Right hindlimb (tissue), 1 donor: ENCODE measurements around the gene KRTAP9-2.
A peak's percentile ranks its signal among the peaks of the same experiment; 100 is the strongest.
"Not testable (repeated sequence)": the region's sequence is repeated elsewhere in the genome, so short reads cannot be mapped to it uniquely, and the experiment has no call there.

Source experiments
- DNase-seq: peaks from one replicate; pipeline ENCODE4 v3.0.0-alpha.2; 2018

Gene KRTAP9-2, protein sequence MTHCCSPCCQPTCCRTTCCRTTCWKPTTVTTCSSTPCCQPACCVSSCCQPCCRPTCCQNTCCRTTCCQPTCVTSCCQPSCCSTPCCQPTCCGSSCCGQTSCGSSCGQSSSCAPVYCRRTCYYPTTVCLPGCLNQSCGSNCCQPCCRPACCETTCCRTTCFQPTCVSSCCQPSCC

GRCh38 chr17:41226598-41227095, at the start of gene KRTAP9-2:
Gene KRTAP9-2 (plus strand): TSS chr17:41226648. CDS start chr17:41226655, 7 bp downstream.
- not testable (repeated sequence) for DNase-seq

DNA sequence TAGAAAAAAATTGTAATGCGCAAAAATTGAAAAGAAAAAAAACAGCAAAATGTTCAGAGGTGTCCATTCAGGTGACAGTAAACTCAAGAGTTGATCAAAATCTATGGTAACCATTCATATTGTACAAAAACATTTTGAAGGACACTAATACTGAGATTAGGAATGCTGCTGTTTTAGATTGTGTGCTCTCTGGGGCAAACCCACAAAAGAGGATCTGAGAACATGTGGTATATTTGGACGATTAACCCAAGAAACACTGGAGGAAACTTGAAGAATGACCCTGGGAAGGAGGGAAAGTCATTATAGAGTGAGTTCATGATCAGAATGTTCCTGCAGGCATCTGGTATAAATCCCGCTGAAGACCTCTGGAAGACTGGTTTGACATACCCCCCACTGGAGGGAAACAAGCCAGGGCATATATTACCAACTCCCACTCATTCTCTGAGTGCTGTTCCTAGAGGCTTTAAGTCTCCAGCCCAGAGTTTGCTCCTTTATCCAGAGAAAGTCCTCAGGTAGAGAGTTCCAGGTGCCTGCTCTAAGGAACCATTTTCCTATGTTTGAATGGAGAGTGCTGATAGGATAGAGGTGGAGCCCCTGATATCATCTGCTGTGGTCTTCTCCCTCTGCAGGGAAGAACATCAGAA, 49.6 kb upstream of the KRTAP9-2 start:
- DNase-seq: no peak

DNA sequence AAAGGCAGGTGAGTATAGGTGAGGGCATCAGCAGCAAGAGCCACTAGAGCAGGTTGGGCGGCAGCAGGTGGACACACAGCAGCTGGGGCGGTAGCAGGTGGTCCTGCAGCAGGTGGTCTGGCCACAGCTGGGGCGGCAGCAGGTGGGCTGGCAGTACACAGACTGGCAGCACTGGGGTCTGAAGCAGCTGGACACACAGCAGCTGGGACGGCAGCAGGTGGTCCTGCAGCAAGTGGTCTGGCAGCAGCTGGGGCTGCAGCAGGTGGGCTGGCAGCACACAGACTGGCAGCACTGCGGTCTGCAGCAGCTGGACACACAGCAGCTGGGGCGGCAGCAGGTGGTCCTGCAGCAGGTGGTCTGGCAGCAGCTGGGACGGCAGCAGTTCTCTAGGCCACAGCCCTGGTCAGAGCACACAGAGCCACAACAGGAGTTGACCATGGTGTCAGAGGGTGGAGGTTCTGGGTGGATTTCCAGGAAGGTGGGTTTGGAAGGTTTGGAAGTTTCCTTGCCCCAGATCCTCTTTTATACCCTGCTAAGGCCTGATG, 48.6 kb upstream of the KRTAP9-2 start, which contains the start of gene KRTAP4-2:
Gene KRTAP4-2 (minus strand): TSS at position 495 of the 545 bp plus-strand sequence. CDS start 57 bp downstream, at position 438.
- no peak for DNase-seq

DNA sequence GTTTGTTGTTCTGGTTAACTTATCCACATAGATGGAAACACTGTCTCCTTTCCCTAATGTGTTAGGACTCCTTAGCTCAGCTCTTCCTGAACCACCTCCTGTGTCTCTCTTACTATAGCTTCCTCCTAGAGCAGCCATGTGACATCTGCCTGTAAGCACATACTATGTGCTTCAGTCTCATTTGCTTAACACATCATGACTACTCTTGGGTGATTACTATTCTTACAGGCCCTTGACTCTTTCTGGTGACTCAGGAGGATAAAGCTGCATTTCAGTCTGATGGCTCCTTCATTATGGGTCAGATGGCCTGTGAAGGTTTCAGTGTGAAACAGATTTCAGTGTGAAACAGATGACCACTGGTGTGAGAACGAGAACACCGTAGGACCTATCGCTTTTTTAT, 48.1 kb upstream of the KRTAP9-2 start:
- DNase-seq: no peak

DNA sequence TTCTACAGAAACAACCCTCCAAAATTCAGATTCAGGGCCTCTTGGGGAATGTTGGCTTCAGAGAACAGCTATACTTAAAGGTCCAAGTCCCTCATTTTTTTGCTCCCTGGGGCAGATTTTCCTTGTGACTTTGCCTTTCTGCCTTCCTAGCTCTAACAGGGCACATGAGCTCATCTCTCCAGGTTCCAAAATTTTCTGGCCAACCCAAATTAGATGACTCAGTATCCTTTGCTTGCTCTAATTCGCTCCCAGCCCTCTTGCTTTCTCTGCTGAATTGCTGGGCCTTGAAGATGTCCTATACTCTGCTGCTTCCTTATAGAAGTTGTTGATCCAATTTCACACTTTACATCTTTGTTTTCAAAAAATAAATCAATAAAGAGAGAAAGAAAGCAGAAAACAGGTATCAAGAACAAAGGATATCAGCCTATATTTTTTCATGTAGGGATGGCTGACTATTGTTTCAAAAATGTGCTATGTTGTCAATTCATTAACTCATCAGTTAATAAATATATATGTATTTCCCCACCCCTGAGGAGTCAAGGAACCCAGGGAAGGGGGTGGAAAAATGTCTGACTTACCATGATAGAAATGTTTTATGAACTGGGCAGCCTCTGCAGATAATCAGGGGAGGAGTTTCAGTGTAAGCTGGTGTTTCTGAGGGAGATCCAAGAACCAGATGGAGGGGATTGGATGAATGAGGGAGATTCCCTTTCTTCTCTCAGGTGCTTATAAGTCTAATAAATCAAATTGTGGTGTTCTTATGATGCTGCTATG, 47.4 kb upstream of the KRTAP9-2 start:
- no peak for DNase-seq

DNA sequence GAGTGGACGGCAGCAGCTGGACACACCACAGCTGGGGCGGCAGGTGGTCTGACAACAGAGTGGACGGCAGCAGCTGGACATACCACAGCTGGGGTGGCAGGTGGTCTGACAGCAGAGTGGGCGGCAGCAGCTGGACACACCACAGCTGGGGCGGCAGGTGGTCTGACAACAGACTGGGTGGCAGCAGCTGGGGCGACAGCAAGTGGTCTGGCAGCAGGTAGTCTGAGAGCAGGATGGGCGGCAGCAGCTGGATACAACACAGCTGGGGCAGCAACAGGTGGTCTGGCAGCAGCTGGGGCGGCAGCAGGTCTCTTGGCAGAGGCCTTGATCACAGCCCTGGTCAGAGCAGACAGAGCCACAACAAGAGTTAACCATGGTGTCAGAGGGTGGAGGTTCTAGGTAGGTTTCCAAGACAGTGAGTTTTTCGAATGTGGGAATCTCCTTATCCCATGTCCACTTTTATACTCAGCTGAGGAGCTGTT, 41.9 kb upstream of the KRTAP9-2 start, which contains the start of gene KRTAP4-1:
Gene KRTAP4-1 (minus strand): TSS at position 432 of the 482 bp plus-strand sequence. CDS start 57 bp downstream, at position 375.
- DNase-seq: no peak

- DNase-seq: no peak
Measured at GRCh38 chr17:41185001-41185400, 41.4 kb upstream of the KRTAP9-2 start.

- DNase-seq: peak; percentile 24
Measured at GRCh38 chr17:41186872-41187271, 39.6 kb upstream of the KRTAP9-2 start.

GRCh38 chr17:41189837-41190318, 36.6 kb upstream of the KRTAP9-2 start, which contains the start of gene KRTAP9-1:
Gene KRTAP9-1 (plus strand): TSS chr17:41189887. CDS start chr17:41189887, 0 bp downstream.
- DNase-seq: not testable (repeated sequence)

DNA sequence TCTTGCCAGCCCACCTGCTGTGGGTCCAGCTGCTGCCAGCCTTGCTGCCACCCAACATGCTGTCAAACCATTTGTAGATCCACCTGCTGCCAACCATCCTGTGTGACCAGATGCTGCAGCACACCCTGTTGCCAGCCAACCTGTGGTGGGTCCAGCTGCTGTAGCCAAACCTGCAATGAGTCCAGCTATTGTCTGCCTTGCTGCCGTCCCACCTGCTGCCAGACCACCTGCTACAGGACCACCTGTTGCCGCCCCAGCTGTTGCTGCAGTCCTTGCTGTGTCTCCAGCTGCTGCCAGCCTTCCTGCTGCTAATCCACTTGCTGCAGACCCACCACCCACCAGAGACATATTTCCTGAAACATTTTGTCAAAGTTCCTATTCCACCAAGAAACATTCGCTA, 36.1 kb upstream of the KRTAP9-2 start:
- no peak for DNase-seq

GRCh38 chr17:41196068-41196467, 30.4 kb upstream of the KRTAP9-2 start:
- no peak for DNase-seq

DNA sequence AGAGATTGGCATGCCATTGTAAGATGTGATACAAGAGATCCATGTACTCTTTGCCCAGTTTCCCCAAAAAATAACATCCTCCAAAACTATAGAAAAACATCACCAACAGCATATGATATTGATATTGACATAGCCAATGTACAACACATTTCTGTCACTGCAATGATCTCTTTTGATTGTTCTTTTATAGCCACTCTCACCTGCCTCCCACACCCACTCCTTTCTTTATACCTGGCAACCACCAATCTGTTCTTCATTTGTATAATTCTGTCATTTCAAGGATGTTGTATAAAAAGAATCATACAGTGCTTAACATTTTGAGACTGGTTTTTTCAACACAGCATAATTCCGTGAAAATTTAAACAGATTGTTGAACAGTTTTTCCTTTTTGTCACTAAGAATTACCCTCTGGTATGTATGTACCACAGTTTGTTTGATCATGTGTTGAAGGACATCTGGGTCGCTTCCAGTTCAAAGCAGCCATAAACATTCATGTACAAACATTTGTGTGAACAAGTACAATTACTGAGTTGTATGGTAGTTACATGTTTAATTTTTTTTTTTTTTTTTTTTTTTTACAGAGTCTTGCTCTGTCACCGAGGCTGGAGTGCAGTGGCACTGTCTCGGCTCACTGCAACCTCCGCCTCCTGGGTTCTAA, 26.9 kb upstream of the KRTAP9-2 start:
- no peak for DNase-seq

GRCh38 chr17:41211845-41212466, 14.5 kb upstream of the KRTAP9-2 start:
- DNase-seq: peak; percentile 30

DNA sequence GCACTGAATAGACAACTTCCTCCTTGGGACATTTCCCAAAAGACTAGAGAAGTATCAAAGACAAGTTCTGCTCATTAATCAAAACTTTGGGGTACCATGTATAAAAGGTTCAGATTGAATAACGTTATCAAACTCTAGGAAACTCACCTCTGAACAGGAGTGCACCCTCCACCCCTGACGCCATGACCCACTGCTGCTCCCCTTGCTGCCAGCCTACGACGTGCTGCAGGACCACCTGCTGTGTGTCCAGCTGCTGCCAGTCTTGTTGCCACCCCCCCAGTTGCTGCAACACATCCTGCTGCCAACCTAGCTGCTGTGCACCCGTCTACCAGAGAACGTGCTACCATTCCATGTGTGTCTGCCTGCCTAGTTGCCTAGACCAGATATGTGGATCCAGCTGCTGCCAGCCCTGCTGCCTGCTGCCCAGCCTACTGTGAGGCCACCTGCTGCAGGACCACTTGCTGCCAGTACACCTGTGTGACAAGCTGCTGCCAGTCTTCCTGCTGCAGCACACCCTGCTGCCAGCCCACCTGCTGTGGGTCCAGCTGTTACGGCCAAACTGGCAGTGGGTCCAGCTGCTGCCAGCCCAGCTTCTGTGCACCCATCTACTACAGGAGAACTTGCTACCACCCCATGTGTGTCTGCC, 13.8 kb upstream of the KRTAP9-2 start:
- DNase-seq: peak; percentile 33

- DNase-seq: no peak
Measured at GRCh38 chr17:41215681-41216080, 10.8 kb upstream of the KRTAP9-2 start.

DNA sequence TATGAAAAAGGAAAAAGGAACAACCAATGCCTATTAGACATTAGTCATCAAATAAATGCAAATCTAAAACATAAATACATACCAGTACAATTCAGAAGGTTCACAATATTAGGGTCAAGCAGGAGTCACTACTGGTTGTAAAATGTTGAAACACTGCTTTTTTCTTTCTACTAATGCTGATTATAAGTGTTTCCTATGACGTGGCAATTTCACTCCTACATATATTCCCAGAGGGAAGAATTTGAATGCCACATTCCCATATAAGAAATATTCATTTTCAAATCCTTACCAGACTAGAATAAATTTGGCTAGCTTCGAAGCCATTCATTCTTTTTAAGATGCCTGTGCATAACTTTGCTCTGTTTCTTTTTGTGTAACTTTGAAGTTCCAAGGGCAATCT, 2.6 kb upstream of the KRTAP9-2 start:
- no peak for DNase-seq

DNA sequence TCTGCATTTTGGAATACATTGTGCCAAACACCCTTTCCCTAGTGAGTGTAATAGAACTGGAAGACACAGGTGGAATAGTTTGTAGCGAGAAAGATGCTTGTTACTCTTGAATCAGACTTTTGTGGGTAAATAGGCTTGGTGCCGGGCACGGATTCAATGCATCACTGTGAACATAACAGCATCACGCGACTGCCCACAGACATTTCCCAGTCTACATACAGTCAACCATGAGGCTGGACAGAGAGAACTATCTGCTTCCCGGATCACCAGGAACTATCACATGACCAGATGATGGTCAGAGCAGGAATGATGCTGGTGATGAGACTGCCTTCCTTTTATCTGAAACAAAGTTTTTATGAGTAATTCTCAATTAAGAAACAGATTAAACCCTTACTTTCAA, 397 bp upstream of the KRTAP9-2 start:
- DNase-seq: no peak

DNA sequence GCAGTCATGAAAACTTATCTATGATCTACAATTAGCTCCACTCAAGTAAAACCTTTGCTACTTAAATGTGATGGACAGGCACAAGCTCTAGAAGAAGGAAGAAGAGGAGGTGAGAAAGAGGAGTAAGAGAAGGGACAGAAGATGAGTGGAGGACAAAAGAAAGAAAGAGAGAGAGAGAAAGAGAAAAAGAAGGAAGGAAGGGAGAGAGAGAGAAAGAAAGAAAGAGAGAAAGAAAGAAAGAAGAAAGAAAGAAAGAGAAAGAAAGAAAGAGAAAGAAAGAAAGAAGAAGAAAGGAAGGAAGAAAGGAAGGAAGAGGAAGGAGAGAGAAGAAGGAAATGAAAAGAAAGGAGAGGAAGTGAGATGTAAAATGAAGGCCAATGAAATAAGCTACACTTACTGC, 3.6 kb downstream of the KRTAP9-2 start:
- no peak for DNase-seq

DNA sequence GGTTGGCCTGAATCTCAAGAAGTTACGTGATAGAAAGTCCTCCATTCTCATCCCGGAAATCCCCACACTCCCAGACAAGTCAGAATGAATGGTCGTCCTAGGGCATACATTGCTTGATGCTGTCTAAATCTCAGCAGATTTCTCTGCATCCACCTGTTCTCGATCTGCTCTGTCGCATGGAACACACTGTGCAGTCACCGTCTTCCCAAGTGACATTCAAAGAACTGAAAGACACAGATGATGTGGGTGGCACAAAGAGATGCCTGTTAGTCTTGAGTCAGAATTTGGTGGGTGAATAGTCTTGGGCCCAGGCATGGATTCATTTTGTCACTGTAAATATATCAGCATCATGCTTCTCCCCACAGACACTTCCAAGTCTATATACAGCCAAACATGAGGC, 5.3 kb downstream of the KRTAP9-2 start:
- no peak for DNase-seq

DNA sequence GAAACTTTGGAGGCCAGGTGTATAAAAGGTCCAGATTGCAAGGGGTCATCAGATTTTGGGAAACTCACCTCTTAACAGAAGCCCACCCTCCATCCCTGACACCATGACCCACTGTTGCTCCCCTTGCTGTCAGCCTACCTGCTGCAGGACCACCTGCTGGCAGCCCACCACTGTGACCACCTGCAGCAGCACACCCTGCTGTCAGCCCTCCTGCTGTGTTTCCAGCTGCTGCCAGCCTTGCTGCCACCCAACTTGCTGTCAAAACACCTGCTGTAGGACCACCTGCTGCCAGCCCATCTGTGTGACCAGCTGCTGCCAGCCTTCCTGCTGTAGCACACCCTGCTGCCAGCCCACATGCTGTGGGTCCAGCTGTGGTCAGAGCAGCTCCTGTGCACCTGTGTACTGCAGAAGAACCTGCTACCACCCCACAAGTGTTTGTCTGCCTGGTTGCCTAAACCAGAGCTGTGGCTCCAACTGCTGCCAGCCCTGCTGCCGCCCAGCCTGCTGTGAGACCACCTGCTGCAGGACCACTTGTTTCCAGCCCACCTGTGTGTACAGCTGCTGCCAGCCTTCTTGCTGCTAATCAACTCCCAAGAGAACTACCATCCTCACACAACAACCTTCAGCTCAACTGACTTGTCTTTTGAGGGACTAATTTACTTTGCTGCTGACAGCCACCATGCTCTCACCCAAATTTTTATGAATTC, 6.1 kb downstream of the KRTAP9-2 start, which contains the start of gene KRTAP9-3:
Gene KRTAP9-3 (plus strand): TSS at position 51 of the 707 bp plus-strand sequence. CDS start 53 bp downstream, at position 104.
- not testable (repeated sequence) for DNase-seq
